ENCODE data around the gene MRLN. TPM values are rescaled to one million over a fixed set of nuclear protein-coding genes. Genes with fewer than 3 reads are reported as not detected.

The MRLN gene
- polyA plus RNA-seq, 1 donor (not counting 4 experiments of a cell fraction or from before 2014, with no cell fraction given): not detected

DNA sequence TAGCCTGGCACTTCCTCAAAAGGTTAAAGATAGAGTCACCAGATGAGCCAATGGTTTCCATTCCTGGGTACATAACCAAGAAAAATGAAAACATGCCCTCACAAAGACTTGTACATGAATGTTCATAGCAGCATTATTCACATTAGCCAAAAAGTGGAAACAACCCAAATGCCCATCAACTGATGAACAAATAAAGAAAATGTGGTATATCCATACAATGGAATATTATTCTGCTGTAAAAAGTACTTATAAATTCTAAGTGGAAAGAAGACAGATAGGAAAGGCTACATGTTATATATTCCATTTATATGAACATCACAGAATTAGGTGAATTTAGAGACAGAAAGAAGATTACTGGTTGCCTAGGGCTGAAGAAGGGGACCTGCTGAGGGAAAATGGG lies 32.9 kb downstream of the MRLN start:
- dilution Hi-C loops (cut with MboI; ENCODE audit: extremely low pct_ligation_motif_present, low sequenced_read_pairs): no loop called here
- Histone ChIP-seq H2AFZ (ENCODE audit: control insufficient read depth, low read length) (no peak overlapping the region), H3K9me1 (ENCODE audit: control insufficient read depth, extremely low read depth, insufficient read depth, low read length) (no peaks in the 10 kb centered on the region), H3K79me2 (ENCODE audit: control insufficient read depth, insufficient read depth, low read length) (no peaks in the 10 kb centered on the region), H4K20me1 (ENCODE audit: control insufficient read depth, extremely low read depth, insufficient read depth, low read length) (no peaks in the 10 kb centered on the region), H3K4me2 (ENCODE audit: control insufficient read depth, extremely low read depth, insufficient read depth, low read depth, low read length) (no peak overlapping the region), H3K9me3 (ENCODE audit: control insufficient read depth, low read depth, low read length) (no peaks in the 10 kb centered on the region), H3K27me3 (ENCODE audit: control insufficient read depth, extremely low read depth, insufficient read depth, low read length) (no peaks in the 10 kb centered on the region), H3K36me3 (ENCODE audit: control insufficient read depth in 2 of 2, extremely low read depth in 1 of 2, insufficient read depth in 2 of 2, low read length in 2 of 2) (no peaks in the 10 kb centered on the region), H3K4me3 (ENCODE audit: control insufficient read depth in 2 of 3, extremely low read depth in 1 of 3, insufficient read depth in 2 of 3, low read depth in 1 of 3, low read length in 3 of 3) (no peak overlapping the region), H3K9ac (ENCODE audit: control insufficient read depth, extremely low read depth, insufficient read depth, low read length) (no peak overlapping the region), H3K27ac (ENCODE audit: control insufficient read depth, insufficient read depth, low read length) (no peak overlapping the region), H3K4me1 (ENCODE audit: control insufficient read depth, extremely low read depth, insufficient read depth, low read length) (no peaks in the 10 kb centered on the region)
- no peak for TF ChIP-seq CTCF (optimal IDR thresholded peaks at IDR 0.05 in 1 of 3, IDR thresholded peaks at IDR 0.05 in 1 of 3, conservative IDR thresholded peaks at IDR 0.05 in 1 of 3; ENCODE audit: extremely low read depth in 1 of 3, insufficient read depth in 2 of 3, low read length in 3 of 3)
- TF ChIP-seq EZH2 (IDR thresholded peaks at IDR 0.05; ENCODE audit: low read length): no peak
- no peak for DNase-seq (ENCODE audit: low read depth, low spot score)
- no peak for FAIRE-seq

DNA sequence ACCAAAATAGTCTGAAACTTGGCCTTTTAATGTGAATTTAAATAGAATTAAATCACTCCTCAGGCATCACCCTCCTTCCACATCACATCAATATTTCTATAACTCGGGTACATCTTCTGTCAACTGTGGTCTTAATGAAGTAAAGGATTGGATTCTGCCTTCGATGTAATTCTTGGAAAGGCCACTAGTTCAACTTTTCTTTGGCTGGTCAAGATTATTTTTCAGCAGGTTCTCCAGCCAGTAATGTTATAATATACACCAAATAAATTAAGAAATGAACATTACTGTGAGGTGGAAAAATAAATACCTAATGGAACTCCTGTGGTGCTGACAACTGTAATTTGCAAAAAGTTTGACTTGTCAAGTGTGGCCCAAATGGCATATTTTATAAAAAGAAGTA lies 33.9 kb downstream of the MRLN start:
- no peak for TF ChIP-seq EZH2 (IDR thresholded peaks at IDR 0.05; ENCODE audit: low read length)
- peak in 1 of 3 experiments; percentile 18 for TF ChIP-seq CTCF (optimal IDR thresholded peaks at IDR 0.05 in 1 of 3, IDR thresholded peaks at IDR 0.05 in 1 of 3, conservative IDR thresholded peaks at IDR 0.05 in 1 of 3; ENCODE audit: extremely low read depth in 1 of 3, insufficient read depth in 2 of 3, low read length in 3 of 3)
- Histone ChIP-seq H3K36me3 (ENCODE audit: control insufficient read depth in 2 of 2, extremely low read depth in 1 of 2, insufficient read depth in 2 of 2, low read length in 2 of 2) (no peaks in the 10 kb centered on the region), H3K9ac (ENCODE audit: control insufficient read depth, extremely low read depth, insufficient read depth, low read length) (no peak overlapping the region), H3K9me1 (ENCODE audit: control insufficient read depth, extremely low read depth, insufficient read depth, low read length) (no peaks in the 10 kb centered on the region), H3K27ac (ENCODE audit: control insufficient read depth, insufficient read depth, low read length) (no peak overlapping the region), H3K4me3 (ENCODE audit: control insufficient read depth in 2 of 3, extremely low read depth in 1 of 3, insufficient read depth in 2 of 3, low read depth in 1 of 3, low read length in 3 of 3) (no peak overlapping the region), H3K4me1 (ENCODE audit: control insufficient read depth, extremely low read depth, insufficient read depth, low read length) (no peaks in the 10 kb centered on the region), H3K9me3 (ENCODE audit: control insufficient read depth, low read depth, low read length) (no peaks in the 10 kb centered on the region), H2AFZ (ENCODE audit: control insufficient read depth, low read length) (no peak overlapping the region), H4K20me1 (ENCODE audit: control insufficient read depth, extremely low read depth, insufficient read depth, low read length) (no peaks in the 10 kb centered on the region), H3K27me3 (ENCODE audit: control insufficient read depth, extremely low read depth, insufficient read depth, low read length) (peaks cover 6% of the 10 kb centered on the region), H3K79me2 (ENCODE audit: control insufficient read depth, insufficient read depth, low read length) (no peaks in the 10 kb centered on the region), H3K4me2 (ENCODE audit: control insufficient read depth, extremely low read depth, insufficient read depth, low read depth, low read length) (no peak overlapping the region)
- DNase-seq (ENCODE audit: low read depth, low spot score): no peak
- dilution Hi-C loops (cut with MboI; ENCODE audit: extremely low pct_ligation_motif_present, low sequenced_read_pairs): no loop called here
- FAIRE-seq: no peak
